GM19099 (cell line): ENCODE results near the gene WWOX.

ENCODE experiments used
- POLR2A ChIP-seq: IDR thresholded peaks from 3 replicates; pipeline ENCODE4 v1.6.1; 2011; ENCODE audit warnings: low read depth; ENCODE audit not compliant: insufficient read length; ENCODE audit errors: extremely low read depth

The WWOX gene

GRCh38 chr16:78431004-78431670 is 331.7 kb downstream of the WWOX start:
- no peak for TF ChIP-seq POLR2A

GRCh38 chr16:78431701-78432100 is 332.2 kb downstream of the WWOX start:
- no peak for TF ChIP-seq POLR2A

DNA sequence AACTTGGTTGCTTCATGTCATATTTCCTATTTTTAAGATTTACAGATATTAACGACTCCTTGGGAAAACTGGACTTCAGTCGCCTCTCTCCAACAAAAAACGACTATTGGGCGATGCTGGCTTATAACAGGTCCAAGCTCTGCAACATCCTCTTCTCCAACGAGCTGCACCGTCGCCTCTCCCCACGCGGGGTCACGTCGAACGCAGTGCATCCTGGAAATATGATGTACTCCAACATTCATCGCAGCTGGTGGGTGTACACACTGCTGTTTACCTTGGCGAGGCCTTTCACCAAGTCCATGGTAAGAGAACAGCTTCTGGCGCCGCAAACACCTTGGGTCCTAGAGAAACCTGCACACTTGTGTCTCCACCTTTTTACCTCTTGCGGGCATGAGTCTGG is 333.0 kb downstream of the WWOX start:
- no peak for TF ChIP-seq POLR2A

- no peak for TF ChIP-seq POLR2A
Measured at GRCh38 chr16:78433116-78433515, 333.7 kb downstream of the WWOX start.

DNA sequence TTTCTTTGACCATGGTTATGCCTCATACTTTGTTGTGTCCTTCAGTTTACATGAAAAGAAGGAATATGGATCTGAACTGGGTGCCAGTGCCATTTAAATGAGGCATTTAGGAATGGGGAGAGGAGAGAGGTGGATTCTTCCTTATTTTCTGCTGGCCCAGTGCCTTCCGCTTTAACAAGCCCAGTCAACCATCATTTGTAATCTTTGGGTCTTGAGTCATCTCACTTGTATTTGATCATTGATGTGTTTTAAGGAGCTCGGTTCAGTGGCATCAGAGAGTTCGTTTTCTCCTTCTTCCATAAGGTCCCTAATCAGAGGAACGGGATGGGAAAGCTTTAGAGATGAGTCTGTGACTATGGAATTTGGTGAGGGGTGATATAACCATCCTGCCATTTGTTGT is 334.9 kb downstream of the WWOX start:
- TF ChIP-seq POLR2A = no peak

GRCh38 chr16:78435260-78435659 is 335.8 kb downstream of the WWOX start:
- no peak for TF ChIP-seq POLR2A

DNA sequence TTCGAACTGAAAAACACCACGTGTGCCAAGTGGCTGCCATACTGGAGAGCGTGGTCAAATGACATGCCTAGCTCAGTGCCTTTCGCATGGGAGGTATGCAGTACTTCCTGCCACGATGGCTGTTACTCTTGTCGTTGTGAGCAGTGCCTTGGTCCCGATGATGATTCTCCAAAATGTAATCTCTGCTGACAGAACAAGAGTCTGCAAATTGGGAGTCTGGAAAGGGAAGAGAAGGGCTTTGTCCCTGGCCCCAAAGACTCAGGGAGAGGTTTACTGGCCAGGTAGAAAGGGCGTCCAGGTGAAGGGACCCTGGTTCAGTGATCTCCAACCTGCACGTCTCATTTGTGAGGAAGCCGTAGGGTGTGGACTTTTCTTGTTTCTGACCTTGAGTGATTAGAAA is 336.6 kb downstream of the WWOX start:
- TF ChIP-seq POLR2A = no peak

DNA sequence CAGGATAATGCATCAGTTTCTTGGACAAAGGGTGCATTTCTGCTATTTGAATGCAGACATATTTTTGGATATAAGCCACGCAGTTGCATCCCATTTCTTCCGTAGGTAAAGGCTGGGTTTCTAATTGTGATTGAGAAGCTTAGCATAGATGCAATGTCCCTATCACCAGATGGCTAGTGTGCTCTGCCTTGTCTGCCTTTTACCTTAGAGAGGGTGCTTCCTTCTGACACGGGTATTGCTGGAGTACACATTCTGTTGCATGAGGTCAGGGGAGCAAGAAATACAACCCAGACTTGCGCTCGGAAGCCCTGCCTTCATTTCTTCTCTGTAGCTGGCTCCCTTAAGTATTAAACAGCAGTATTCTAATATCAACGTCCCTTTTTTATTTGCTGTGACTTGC is 337.4 kb downstream of the WWOX start:
- no peak for TF ChIP-seq POLR2A

- TF ChIP-seq POLR2A = no peak
Measured at GRCh38 chr16:78437352-78437968, 338.0 kb downstream of the WWOX start.

- no peak for TF ChIP-seq POLR2A
Measured at GRCh38 chr16:78438219-78438618, 338.8 kb downstream of the WWOX start.

GRCh38 chr16:78438632-78439031 is 339.2 kb downstream of the WWOX start:
- TF ChIP-seq POLR2A = no peak

- no peak for TF ChIP-seq POLR2A
Measured at GRCh38 chr16:78439646-78440045, 340.2 kb downstream of the WWOX start.

DNA sequence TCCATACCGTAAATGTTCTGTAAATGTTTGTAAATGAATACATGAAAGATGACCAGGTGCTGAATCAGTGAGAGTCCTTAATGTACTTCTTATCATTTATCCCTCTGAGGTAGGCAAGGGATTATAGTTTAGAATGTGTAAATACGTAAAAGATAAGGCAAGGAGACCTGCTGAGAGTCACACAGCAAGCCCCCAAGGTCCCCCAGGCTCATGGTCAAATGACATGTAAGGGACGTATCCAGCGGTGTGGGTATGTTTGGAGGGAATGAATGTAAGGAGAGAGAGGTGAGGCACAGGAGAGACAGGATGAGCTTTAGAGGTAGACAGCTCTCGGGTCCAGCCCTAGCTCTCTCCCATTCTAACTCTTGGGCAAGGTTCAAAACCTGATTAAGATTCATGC is 341.8 kb downstream of the WWOX start:
- no peak for TF ChIP-seq POLR2A

DNA sequence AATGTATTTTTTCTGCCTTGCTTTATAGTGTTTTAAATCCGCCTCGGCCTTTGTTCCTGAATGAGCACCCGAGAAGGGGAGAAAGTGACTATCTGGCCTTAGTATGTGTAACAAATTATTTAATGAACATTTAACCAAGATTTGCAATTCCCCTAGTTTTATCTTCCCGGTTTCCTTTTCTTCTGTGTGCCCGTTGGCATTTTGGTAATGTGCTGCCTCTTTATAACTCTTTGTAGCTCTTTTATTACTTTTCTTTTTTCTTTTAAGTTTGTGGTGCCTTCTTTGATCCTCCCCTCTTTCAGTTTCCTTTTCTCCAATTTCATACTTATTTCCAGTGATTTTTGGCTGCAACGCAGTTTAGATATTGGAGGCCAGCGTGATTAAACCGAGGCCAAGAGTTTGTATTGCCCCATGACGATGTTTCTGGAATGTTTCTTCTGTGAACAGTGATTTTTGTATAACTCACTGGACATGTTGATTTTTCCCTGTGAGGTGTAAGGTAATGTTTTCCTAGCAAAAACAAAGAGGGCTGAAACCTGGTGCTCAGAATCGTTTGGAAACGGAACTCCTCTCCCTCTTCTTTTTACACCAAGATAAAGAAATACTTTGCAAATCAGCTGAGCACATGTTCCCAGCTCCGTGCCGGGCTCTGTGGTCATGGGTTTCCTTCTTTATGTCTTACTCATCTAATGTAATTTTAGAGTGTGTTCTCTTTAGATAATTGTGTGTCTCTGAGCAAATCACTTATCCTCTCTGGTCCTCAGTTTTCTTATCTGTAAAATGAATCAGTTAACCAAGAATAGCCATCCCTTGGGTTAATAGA is 344.3 kb downstream of the WWOX start:
- TF ChIP-seq POLR2A = no peak

- TF ChIP-seq POLR2A = no peak
Measured at GRCh38 chr16:78445818-78446217, 346.4 kb downstream of the WWOX start.

- no peak for TF ChIP-seq POLR2A
Measured at GRCh38 chr16:78446486-78446885, 347.0 kb downstream of the WWOX start.
